H7 (cell line): ENCODE results near the gene S100A16. TPM values are rescaled to one million over a fixed set of nuclear protein-coding genes. Genes with fewer than 3 reads are reported as not detected.
"Not testable (repeated sequence)": the region's sequence is repeated elsewhere in the genome, so short reads cannot be mapped to it uniquely, and the experiment has no call there.

Experiments used
- DNase-seq: peaks from one replicate; pipeline ENCODE4 v3.0.0; 2012
- H3K27me3 ChIP-seq: 2 replicates; pipeline ENCODE4 v1.6.0; 2011; ENCODE audit warnings: mild to moderate bottlenecking, low read length; ENCODE audit not compliant: control insufficient read depth, insufficient read depth
- H3K36me3 ChIP-seq: replicated peaks from 2 replicates; pipeline ENCODE4 v1.5.1; 2011; ENCODE audit warnings: low read length; ENCODE audit not compliant: control insufficient read depth, insufficient read depth
- H3K4me3 ChIP-seq: 2 replicates; pipeline ENCODE4 v1.5.1; 2011; ENCODE audit warnings: low read depth, mild to moderate bottlenecking, control low read depth, low read length, moderate library complexity; ENCODE audit not compliant: insufficient read depth
- total RNA-seq: library from RNA; depleted of rRNA; stranded (reverse); fragments of >200 nt; shearing (Covaris generic); gene quantifications from 2 replicates; pipeline ENCODE4 v1.2.3, GENCODE V29; 2014

The S100A16 gene
- total RNA-seq, 1 experiment from 2014 or later: 89.0 TPM

- no peak for DNase-seq
- Histone ChIP-seq H3K4me3 (no peak overlapping the region), H3K36me3 (peaks cover 28% of the 10 kb centered on the region), H3K27me3 (no peaks in the 10 kb centered on the region)
These were observed 33.9 kb upstream of the S100A16 start for GRCh38 chr1:153646672-153647345.

- peaks cover 45% of the 10 kb centered on the region for H3K36me3 ChIP-seq
These were observed 30.9 kb upstream of the S100A16 start for GRCh38 chr1:153643816-153644215.

GRCh38 chr1:153643100-153643499 lies 30.2 kb upstream of the S100A16 start:
- peaks cover 49% of the 10 kb centered on the region for H3K36me3 ChIP-seq

More at GRCh38 chr1:153643816-153644215, 30.9 kb upstream of the S100A16 start:
- Histone ChIP-seq H3K4me3 (no peak overlapping the region), H3K27me3 (no peaks in the 10 kb centered on the region)
- no peak for DNase-seq

GRCh38 chr1:153642161-153642560 lies 29.2 kb upstream of the S100A16 start:
- Histone ChIP-seq H3K27me3 (no peaks in the 10 kb centered on the region), H3K36me3 (peaks cover 55% of the 10 kb centered on the region), H3K4me3 (no peak overlapping the region)
- DNase-seq: no peak

More at GRCh38 chr1:153643100-153643499, 30.2 kb upstream of the S100A16 start:
- H3K27me3 ChIP-seq: no peaks in the 10 kb centered on the region
- H3K4me3 ChIP-seq: no peak overlapping the region
- no peak for DNase-seq

GRCh38 chr1:153640861-153641260 lies 27.9 kb upstream of the S100A16 start:
- no peak for DNase-seq
- peaks cover 64% of the 10 kb centered on the region for H3K36me3 ChIP-seq
- no peak overlapping the region for H3K4me3 ChIP-seq
- no peaks in the 10 kb centered on the region for H3K27me3 ChIP-seq

- H3K36me3 ChIP-seq: peaks cover 60% of the 10 kb centered on the region
These were observed 27.3 kb upstream of the S100A16 start for GRCh38 chr1:153640213-153640612.

GRCh38 chr1:153639280-153639679 lies 26.3 kb upstream of the S100A16 start:
- H3K36me3 ChIP-seq: peaks cover 55% of the 10 kb centered on the region
- no peak overlapping the region for H3K4me3 ChIP-seq
- DNase-seq: no peak
- H3K27me3 ChIP-seq: no peaks in the 10 kb centered on the region

More at GRCh38 chr1:153640213-153640612, 27.3 kb upstream of the S100A16 start:
- DNase-seq, H3K4me3 ChIP-seq, H3K27me3 ChIP-seq: not testable (repeated sequence)

GRCh38 chr1:153638261-153638660 lies 25.3 kb upstream of the S100A16 start:
- Histone ChIP-seq H3K36me3 (peaks cover 48% of the 10 kb centered on the region), H3K4me3 (no peak overlapping the region), H3K27me3 (no peaks in the 10 kb centered on the region)
- no peak for DNase-seq

GRCh38 chr1:153636312-153636711 lies 23.4 kb upstream of the S100A16 start:
- H3K27me3 ChIP-seq: no peaks in the 10 kb centered on the region
- H3K4me3 ChIP-seq: no peak overlapping the region
- DNase-seq: no peak
- H3K36me3 ChIP-seq: peaks cover 35% of the 10 kb centered on the region

GRCh38 chr1:153635872-153636271 lies 22.9 kb upstream of the S100A16 start:
- Histone ChIP-seq H3K4me3 (no peak overlapping the region), H3K27me3 (no peaks in the 10 kb centered on the region), H3K36me3 (peaks cover 33% of the 10 kb centered on the region)
- no peak for DNase-seq

- peak; percentile 98 for DNase-seq
- no peaks in the 10 kb centered on the region for H3K27me3 ChIP-seq
- H3K4me3 ChIP-seq: peak within 1 kb of the TSS; percentile 100
- H3K36me3 ChIP-seq: peaks cover 22% of the 10 kb centered on the region
These were observed 21.1 kb upstream of the S100A16 start, which contains the start of gene CHTOP for GRCh38 chr1:153633754-153634665. Gene CHTOP, plus strand, starts transcription at chr1:153634066. Its CDS starts 2,523 bp downstream, at chr1:153636589.

- H3K36me3 ChIP-seq: peaks cover 19% of the 10 kb centered on the region
- H3K4me3 ChIP-seq: peak overlapping the region; percentile 26
- DNase-seq: no peak
- H3K27me3 ChIP-seq: no peaks in the 10 kb centered on the region
These were observed 20.3 kb upstream of the S100A16 start for GRCh38 chr1:153633161-153633753.

GRCh38 chr1:153631047-153632022 lies 18.4 kb upstream of the S100A16 start:
- Histone ChIP-seq H3K36me3 (peaks cover 5% of the 10 kb centered on the region), H3K4me3 (no peak overlapping the region), H3K27me3 (no peaks in the 10 kb centered on the region)
- no peak for DNase-seq
